ENCODE results near the gene C12orf50. TPM values are rescaled to one million over a fixed set of nuclear protein-coding genes. Genes with fewer than 3 reads are reported as not detected.

Gene C12orf50
- total RNA-seq, 1 donor from 2014 or later: not detected

DNA sequence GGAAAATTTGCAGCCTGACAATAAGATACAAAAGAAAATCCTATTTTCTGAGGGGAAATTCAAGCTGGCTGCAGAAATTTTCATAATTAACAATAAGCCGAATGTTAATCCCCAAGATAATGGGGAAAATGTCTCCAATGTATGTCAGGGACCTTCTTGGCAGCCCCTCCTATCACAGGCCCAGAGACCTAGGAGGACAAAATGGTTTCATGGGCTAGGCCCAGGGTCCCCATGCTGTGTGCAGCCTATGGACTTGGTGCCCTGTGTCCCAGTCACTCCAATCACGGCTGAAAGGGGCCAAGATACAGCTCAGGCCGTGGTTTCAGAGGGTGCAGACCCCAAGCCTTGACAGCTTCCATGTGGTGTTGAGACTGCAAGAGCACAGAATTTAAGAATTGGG lies 11.2 kb downstream of the C12orf50 start:
- TF ChIP-seq, protein P1, sequence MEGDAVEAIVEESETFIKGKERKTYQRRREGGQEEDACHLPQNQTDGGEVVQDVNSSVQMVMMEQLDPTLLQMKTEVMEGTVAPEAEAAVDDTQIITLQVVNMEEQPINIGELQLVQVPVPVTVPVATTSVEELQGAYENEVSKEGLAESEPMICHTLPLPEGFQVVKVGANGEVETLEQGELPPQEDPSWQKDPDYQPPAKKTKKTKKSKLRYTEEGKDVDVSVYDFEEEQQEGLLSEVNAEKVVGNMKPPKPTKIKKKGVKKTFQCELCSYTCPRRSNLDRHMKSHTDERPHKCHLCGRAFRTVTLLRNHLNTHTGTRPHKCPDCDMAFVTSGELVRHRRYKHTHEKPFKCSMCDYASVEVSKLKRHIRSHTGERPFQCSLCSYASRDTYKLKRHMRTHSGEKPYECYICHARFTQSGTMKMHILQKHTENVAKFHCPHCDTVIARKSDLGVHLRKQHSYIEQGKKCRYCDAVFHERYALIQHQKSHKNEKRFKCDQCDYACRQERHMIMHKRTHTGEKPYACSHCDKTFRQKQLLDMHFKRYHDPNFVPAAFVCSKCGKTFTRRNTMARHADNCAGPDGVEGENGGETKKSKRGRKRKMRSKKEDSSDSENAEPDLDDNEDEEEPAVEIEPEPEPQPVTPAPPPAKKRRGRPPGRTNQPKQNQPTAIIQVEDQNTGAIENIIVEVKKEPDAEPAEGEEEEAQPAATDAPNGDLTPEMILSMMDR (IDR thresholded peaks at IDR 0.05): no peak
- DNase-seq (ENCODE audit: extremely low spot score, unreplicated experiment): no peak
- Mint-ChIP-seq H3K4me1 (ENCODE audit: unreplicated experiment) (peaks cover 4% of the 10 kb centered on the region), H3K27ac (ENCODE audit: unreplicated experiment) (no peak overlapping the region), H3K4me3 (ENCODE audit: unreplicated experiment) (no peak overlapping the region), H3K9me3 (ENCODE audit: unreplicated experiment) (peaks cover 29% of the 10 kb centered on the region), H3K27me3 (ENCODE audit: unreplicated experiment) (peaks cover 9% of the 10 kb centered on the region), H3K36me3 (ENCODE audit: unreplicated experiment) (no peaks in the 10 kb centered on the region)

- Mint-ChIP-seq H3K36me3 (ENCODE audit: unreplicated experiment) (no peaks in the 10 kb centered on the region), H3K4me3 (ENCODE audit: unreplicated experiment) (no peak overlapping the region), H3K4me1 (ENCODE audit: unreplicated experiment) (peaks cover 4% of the 10 kb centered on the region), H3K27ac (ENCODE audit: unreplicated experiment) (no peak overlapping the region), H3K27me3 (ENCODE audit: unreplicated experiment) (peaks cover 11% of the 10 kb centered on the region), H3K9me3 (ENCODE audit: unreplicated experiment) (peaks cover 22% of the 10 kb centered on the region)
- TF ChIP-seq, protein P1 (IDR thresholded peaks at IDR 0.05): no peak
- no peak for DNase-seq (ENCODE audit: extremely low spot score, unreplicated experiment)
Observed at GRCh38 chr12:88015825-88016224, 13.4 kb downstream of the C12orf50 start.

DNA sequence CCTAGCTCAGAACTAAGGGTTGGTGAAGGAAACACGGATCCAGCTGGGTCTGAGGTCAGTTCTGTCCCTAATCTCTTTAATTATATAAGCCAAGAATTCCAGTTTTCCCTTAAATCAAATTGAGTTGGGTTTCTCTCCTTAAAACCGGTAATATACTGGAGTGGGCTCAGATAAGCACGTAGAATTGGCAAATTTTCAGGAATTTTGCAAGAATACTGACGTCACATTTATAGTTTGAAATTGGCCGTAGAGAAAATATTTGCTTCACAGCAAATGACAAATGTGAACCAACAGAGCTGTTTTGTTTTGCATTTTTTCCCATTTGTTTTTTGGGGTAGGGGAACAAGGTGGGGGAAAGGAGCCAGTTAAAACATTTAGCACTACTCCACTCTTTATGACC lies 17.4 kb downstream of the C12orf50 start:
- Mint-ChIP-seq H3K4me1 (ENCODE audit: unreplicated experiment) (peaks cover 4% of the 10 kb centered on the region), H3K27me3 (ENCODE audit: unreplicated experiment) (peaks cover 11% of the 10 kb centered on the region), H3K27ac (ENCODE audit: unreplicated experiment) (no peak overlapping the region), H3K36me3 (ENCODE audit: unreplicated experiment) (no peaks in the 10 kb centered on the region), H3K9me3 (ENCODE audit: unreplicated experiment) (no peaks in the 10 kb centered on the region), H3K4me3 (ENCODE audit: unreplicated experiment) (no peak overlapping the region)
- TF ChIP-seq, protein P1 (IDR thresholded peaks at IDR 0.05): no peak
- DNase-seq (ENCODE audit: extremely low spot score, unreplicated experiment): no peak

DNA sequence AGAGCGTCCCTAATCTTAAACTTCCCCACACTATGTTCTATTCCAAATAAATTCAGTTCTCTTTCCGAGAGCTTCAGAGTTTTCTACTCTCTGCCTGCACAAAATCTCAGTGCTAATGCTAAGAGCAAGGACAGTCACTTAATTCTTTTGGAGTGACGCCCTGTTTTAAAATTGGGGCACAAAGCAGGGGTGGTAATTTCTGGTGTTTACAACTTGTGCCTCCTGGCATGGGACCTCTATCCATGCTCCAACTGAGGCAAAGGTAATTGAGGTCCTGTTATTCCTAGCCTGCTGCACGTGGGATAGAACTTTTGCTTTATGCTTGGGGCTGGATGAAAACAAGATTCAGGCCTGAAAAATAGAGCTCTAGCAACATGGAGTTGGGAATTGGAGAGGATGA lies 22.9 kb downstream of the C12orf50 start:
- Mint-ChIP-seq H3K36me3 (ENCODE audit: unreplicated experiment) (no peaks in the 10 kb centered on the region), H3K27ac (ENCODE audit: unreplicated experiment) (no peak overlapping the region), H3K27me3 (ENCODE audit: unreplicated experiment) (no peaks in the 10 kb centered on the region), H3K9me3 (ENCODE audit: unreplicated experiment) (peaks cover 15% of the 10 kb centered on the region), H3K4me3 (ENCODE audit: unreplicated experiment) (no peak overlapping the region), H3K4me1 (ENCODE audit: unreplicated experiment) (no peaks in the 10 kb centered on the region)
- DNase-seq (ENCODE audit: extremely low spot score, unreplicated experiment): no peak
- TF ChIP-seq, protein P1 (IDR thresholded peaks at IDR 0.05): no peak

- Mint-ChIP-seq H3K36me3 (ENCODE audit: unreplicated experiment) (no peaks in the 10 kb centered on the region), H3K4me3 (ENCODE audit: unreplicated experiment) (no peak overlapping the region), H3K9me3 (ENCODE audit: unreplicated experiment) (peaks cover 15% of the 10 kb centered on the region), H3K27me3 (ENCODE audit: unreplicated experiment) (peaks cover 24% of the 10 kb centered on the region), H3K4me1 (ENCODE audit: unreplicated experiment) (no peaks in the 10 kb centered on the region), H3K27ac (ENCODE audit: unreplicated experiment) (no peak overlapping the region)
- TF ChIP-seq, protein P1 (IDR thresholded peaks at IDR 0.05): no peak
- no peak for DNase-seq (ENCODE audit: extremely low spot score, unreplicated experiment)
Observed at GRCh38 chr12:88001327-88001726, 27.9 kb downstream of the C12orf50 start.

All from osteocyte (in vitro differentiated cells).